Endothelial cell of umbilical vein (primary cell): ENCODE data around the gene RGS7.

Source experiments
- CTCF ChIP-seq, 2 donors: IDR thresholded peaks; 1 replicate in 1 of 2; 2 replicates in 1 of 2; pipeline ENCODE4 v1.5.1; 2011; ENCODE audit warnings: low read length in 2 of 2, mild to moderate bottlenecking in 2 of 2, moderate library complexity in 2 of 2, control low read depth in 1 of 2, inconsistent platforms in 1 of 2, low read depth in 1 of 2; ENCODE audit not compliant: insufficient read depth in 1 of 2; ENCODE audit errors: extremely low read depth in 1 of 2
- EZH2 ChIP-seq: IDR thresholded peaks from 2 replicates; pipeline ENCODE4 v1.6.1; 2012; ENCODE audit warnings: borderline replicate concordance, low read depth, mild to moderate bottlenecking, moderate library complexity, low read length, inconsistent platforms; ENCODE audit not compliant: severe bottlenecking
- MAX ChIP-seq: IDR thresholded peaks from 2 replicates; pipeline ENCODE4 v1.6.1; 2011; ENCODE audit not compliant: insufficient read depth, insufficient read length
- MYC ChIP-seq: IDR thresholded peaks from one replicate; pipeline ENCODE4 v1.6.1; 2011; ENCODE audit warnings: mild to moderate bottlenecking, low read depth, low read length
- POLR2A ChIP-seq: IDR thresholded peaks from 2 replicates; pipeline ENCODE4 v1.6.1; 2012; ENCODE audit warnings: low read depth, mild to moderate bottlenecking, control low read depth, low read length
- POLR2AphosphoS5 ChIP-seq: IDR thresholded peaks from 2 replicates; pipeline ENCODE4 v1.6.1; 2012; ENCODE audit warnings: low read depth, mild to moderate bottlenecking, control low read depth, low read length, moderate library complexity; ENCODE audit not compliant: insufficient read depth

GRCh38 chr1:240935920-240936319 is 421.1 kb downstream of the RGS7 start:
- TF ChIP-seq POLR2A, result no peak
- no peak for TF ChIP-seq MYC
- TF ChIP-seq CTCF (IDR thresholded peaks at IDR 0.05; ENCODE audit: extremely low read depth in 1 of 2, insufficient read depth in 1 of 2, low read depth in 1 of 2, low read length in 2 of 2), result no peak
- TF ChIP-seq EZH2, result no peak
- no peak for TF ChIP-seq POLR2AphosphoS5
- no peak for TF ChIP-seq MAX
